ENCODE results near the gene TMEM130. TPM values are rescaled to one million over a fixed set of nuclear protein-coding genes. Genes with fewer than 3 reads are reported as not detected.
A peak's percentile ranks its signal among the peaks of the same experiment; 100 is the strongest.

Gene TMEM130
- total RNA-seq, 2 donors from 2014 or later = 1.1 TPM; not detected in 1

DNA sequence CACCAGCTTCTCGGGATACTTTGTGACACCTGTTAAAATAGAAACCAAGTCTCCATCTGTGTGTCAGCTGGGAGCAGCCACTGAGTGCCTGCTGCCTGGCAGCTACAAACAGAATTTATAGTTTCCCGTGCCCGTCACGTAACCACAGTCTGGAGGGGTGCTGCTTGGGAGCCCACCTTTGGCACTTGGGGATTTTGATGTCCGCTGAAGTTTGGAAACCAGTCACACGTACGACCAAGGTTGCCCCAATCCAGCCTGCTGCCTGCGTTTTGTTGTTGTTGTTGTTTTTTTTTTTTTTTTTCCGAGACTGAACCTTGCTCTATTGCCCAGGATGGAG is 10.1 kb upstream of the TMEM130 start:
- no peak for TF ChIP-seq CTCF (IDR thresholded peaks at IDR 0.05)
- peak overlapping the region in 1 of 2 donors; percentile 90 for H3K4me3 ChIP-seq
- peaks cover 0 to 22% of the 10 kb centered on the region in 2 donors for H3K4me1 ChIP-seq
- no peak for DNase-seq (ENCODE audit: low spot score)
- H3K27me3 ChIP-seq = no peaks in the 10 kb centered on the region
- H3K9me3 ChIP-seq = no peaks in the 10 kb centered on the region
- H3K36me3 ChIP-seq = peaks cover 38% of the 10 kb centered on the region
- H3K27ac ChIP-seq = peak overlapping the region in 1 of 2 donors; percentile 93

DNA sequence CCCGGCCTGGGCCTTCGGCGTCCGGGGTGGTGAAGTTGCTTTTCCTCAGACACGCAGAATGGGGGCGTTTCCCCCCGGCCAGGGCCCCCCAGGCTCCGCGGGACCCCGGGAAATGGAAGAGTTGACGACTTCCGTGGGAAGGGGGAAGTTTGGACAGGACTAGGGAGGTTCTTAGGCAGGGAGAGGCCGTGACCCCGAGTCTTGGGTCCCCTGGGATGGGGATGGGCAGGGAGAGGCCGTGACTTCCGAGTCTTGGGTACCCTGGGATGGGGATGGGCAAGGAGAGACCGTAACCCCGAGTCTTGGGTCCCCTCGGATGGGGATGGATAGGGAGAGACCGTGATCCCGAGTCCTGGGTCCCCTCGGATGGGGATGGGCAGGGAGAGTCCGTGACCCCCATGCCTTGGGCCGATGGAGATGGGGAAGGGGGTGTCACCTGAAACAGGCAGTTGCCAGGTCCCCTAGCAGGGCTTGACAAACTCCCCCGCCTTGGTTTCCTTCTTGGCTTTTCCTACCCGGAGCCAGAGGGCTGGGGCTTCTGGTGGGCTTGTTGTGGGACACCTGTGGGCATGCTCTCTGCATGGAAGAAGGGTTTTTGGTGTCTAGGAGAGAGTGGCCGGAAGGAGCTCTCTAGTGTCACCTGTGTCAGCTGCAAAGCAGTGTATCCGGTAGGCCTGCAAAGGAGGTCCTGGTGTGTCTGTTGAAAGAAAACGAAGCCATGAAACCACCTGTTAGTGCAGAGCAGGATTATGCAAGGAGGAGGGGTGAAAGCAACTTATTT is 9.6 kb upstream of the TMEM130 start:
- H3K27ac ChIP-seq = peak overlapping the region; percentile 87 to 93
- peak overlapping the region; percentile 61 to 90 for H3K4me3 ChIP-seq
- H3K36me3 ChIP-seq = peaks cover 32% of the 10 kb centered on the region
- H3K27me3 ChIP-seq = no peaks in the 10 kb centered on the region
- peak; percentile 47 for DNase-seq (ENCODE audit: low spot score)
- TF ChIP-seq CTCF (IDR thresholded peaks at IDR 0.05) = peak in 1 of 2 donors; percentile 1
- H3K9me3 ChIP-seq = no peaks in the 10 kb centered on the region
- peaks cover 0 to 22% of the 10 kb centered on the region in 2 donors for H3K4me1 ChIP-seq

- peaks cover 24% of the 10 kb centered on the region for H3K36me3 ChIP-seq
- peak; percentile 96 to 99 for TF ChIP-seq CTCF (IDR thresholded peaks at IDR 0.05)
- peak; percentile 59 for DNase-seq (ENCODE audit: low spot score)
Measured at GRCh38 chr7:98878365-98879197, 8.8 kb upstream of the TMEM130 start, which contains the start of gene TRRAP. Gene TRRAP (plus strand): TSS chr7:98878532. CDS start chr7:98881151, 2,619 bp downstream.

GRCh38 chr7:98877692-98878364 is 8.0 kb upstream of the TMEM130 start:
- TF ChIP-seq CTCF (IDR thresholded peaks at IDR 0.05) = no peak
- Histone ChIP-seq H3K36me3 (peaks cover 18% of the 10 kb centered on the region), H3K4me1 (peaks cover 0 to 22% of the 10 kb centered on the region in 2 donors), H3K9me3 (no peaks in the 10 kb centered on the region), H3K27ac (peak overlapping the region; percentile 87 to 93), H3K4me3 (peak overlapping the region; percentile 61 to 90), H3K27me3 (no peaks in the 10 kb centered on the region)
- DNase-seq (ENCODE audit: low spot score) = no peak

More at GRCh38 chr7:98878365-98879197, 8.8 kb upstream of the TMEM130 start, which contains the start of gene TRRAP:
- peak within 1 kb of the TSS; percentile 87 to 93 for H3K27ac ChIP-seq
- H3K9me3 ChIP-seq = no peaks in the 10 kb centered on the region
- H3K4me3 ChIP-seq = peak within 1 kb of the TSS; percentile 61 to 90
- H3K27me3 ChIP-seq = no peaks in the 10 kb centered on the region
- peaks cover 0 to 22% of the 10 kb centered on the region in 2 donors for H3K4me1 ChIP-seq

DNA sequence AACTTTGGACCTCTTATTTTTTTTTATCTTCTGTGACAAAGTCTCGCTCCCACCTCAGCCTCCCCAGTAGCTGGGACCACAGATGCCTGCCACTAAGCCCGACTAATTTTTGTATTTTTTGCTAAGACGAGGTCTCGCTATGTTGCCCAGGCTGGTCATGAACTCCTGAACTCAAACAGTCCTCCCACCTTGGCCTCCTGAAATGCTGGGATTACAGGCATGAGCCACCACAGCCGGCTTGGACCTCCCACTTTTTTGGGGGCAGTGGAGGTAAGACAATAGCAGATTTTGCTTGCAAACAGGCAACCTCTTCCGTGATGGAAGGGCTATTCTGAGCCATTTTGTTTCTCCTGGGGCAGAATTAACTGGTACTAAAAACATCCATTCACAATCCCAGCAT is 7.3 kb upstream of the TMEM130 start:
- peaks cover 0 to 22% of the 10 kb centered on the region in 2 donors for H3K4me1 ChIP-seq
- no peak for DNase-seq (ENCODE audit: low spot score)
- no peak for TF ChIP-seq CTCF (IDR thresholded peaks at IDR 0.05)
- H3K4me3 ChIP-seq = no peak overlapping the region
- no peaks in the 10 kb centered on the region for H3K27me3 ChIP-seq
- H3K9me3 ChIP-seq = no peaks in the 10 kb centered on the region
- H3K36me3 ChIP-seq = peaks cover 12% of the 10 kb centered on the region
- H3K27ac ChIP-seq = no peak overlapping the region
